Transverse colon (tissue), 4 donors: Measurements from ENCODE around the gene CFAP91.

Experiments
- EP300 ChIP-seq: sonication (generic); formaldehyde crosslinking; IDR thresholded peaks from one replicate; pipeline ENCODE4 v1.6.1; 2017; ENCODE audit warnings: antibody characterized with exemption, low read depth
- POLR2A ChIP-seq: fragments of 450-650 bp; IDR thresholded peaks from one replicate; pipeline ENCODE4 v1.6.1; 2016; ENCODE audit warnings: antibody characterized with exemption, mild to moderate bottlenecking, moderate library complexity
- POLR2AphosphoS5 ChIP-seq, 3 donors: sonication (generic); formaldehyde crosslinking; IDR thresholded peaks; one replicate each; pipeline ENCODE4 v1.6.1; 2016; ENCODE audit warnings: antibody characterized with exemption in 3 of 3
- TF ChIP-seq, protein P1 (sequence below), 5 experiments: fragments of 200-600 bp in 3 of 5; fragments of 450-650 bp in 2 of 5; sonication (generic) in 3 of 5; IDR thresholded peaks; 1 replicate in 2 of 5; 2 replicates in 3 of 5; pipeline ENCODE4 v1.5.1; 2016 to 2017; ENCODE audit warnings: antibody characterized with exemption in 5 of 5, inconsistent platforms in 3 of 5, mild to moderate bottlenecking in 2 of 5, moderate library complexity in 1 of 5

- TF ChIP-seq, protein P1, sequence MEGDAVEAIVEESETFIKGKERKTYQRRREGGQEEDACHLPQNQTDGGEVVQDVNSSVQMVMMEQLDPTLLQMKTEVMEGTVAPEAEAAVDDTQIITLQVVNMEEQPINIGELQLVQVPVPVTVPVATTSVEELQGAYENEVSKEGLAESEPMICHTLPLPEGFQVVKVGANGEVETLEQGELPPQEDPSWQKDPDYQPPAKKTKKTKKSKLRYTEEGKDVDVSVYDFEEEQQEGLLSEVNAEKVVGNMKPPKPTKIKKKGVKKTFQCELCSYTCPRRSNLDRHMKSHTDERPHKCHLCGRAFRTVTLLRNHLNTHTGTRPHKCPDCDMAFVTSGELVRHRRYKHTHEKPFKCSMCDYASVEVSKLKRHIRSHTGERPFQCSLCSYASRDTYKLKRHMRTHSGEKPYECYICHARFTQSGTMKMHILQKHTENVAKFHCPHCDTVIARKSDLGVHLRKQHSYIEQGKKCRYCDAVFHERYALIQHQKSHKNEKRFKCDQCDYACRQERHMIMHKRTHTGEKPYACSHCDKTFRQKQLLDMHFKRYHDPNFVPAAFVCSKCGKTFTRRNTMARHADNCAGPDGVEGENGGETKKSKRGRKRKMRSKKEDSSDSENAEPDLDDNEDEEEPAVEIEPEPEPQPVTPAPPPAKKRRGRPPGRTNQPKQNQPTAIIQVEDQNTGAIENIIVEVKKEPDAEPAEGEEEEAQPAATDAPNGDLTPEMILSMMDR (IDR thresholded peaks at IDR 0.05), result no peak
- TF ChIP-seq POLR2AphosphoS5 (IDR thresholded peaks at IDR 0.05) (no peak), POLR2A (no peak), EP300 (no peak)
These were observed 43.1 kb upstream of the CFAP91 start for GRCh38 chr3:119659606-119660291.
